Parathyroid adenoma (tissue), 2 donors: Measurements from ENCODE around the gene TIMP1.

Source experiments
- H2AFZ ChIP-seq: fragments of 300-600 bp; sonication (generic); one replicate; pipeline ENCODE4 v1.7.0; 2017; ENCODE audit warnings: antibody characterized with exemption, mild to moderate bottlenecking
- H3K27ac ChIP-seq: fragments of 300-600 bp; sonication (generic); one replicate; pipeline ENCODE4 v1.7.0; 2017
- H3K27me3 ChIP-seq: fragments of 300-600 bp; sonication (generic); one replicate; pipeline ENCODE4 v1.7.0; 2017; ENCODE audit warnings: low read length; ENCODE audit not compliant: control insufficient read depth, insufficient read depth
- H3K36me3 ChIP-seq: fragments of 300-600 bp; sonication (generic); one replicate; pipeline ENCODE4 v1.7.0; 2017; ENCODE audit warnings: low read length; ENCODE audit not compliant: control insufficient read depth, insufficient read depth
- H3K4me1 ChIP-seq: fragments of 300-600 bp; sonication (generic); one replicate; pipeline ENCODE4 v1.7.0; 2017; ENCODE audit warnings: control low read depth
- H3K4me2 ChIP-seq: fragments of 300-600 bp; sonication (generic); one replicate; pipeline ENCODE4 v1.7.0; 2017; ENCODE audit warnings: low read length
- H3K4me3 ChIP-seq: fragments of 300-600 bp; sonication (generic); one replicate; pipeline ENCODE4 v1.7.0; 2017; ENCODE audit warnings: low read depth, low read length
- H3K79me2 ChIP-seq: fragments of 300-600 bp; sonication (generic); one replicate; pipeline ENCODE4 v1.7.0; 2017; ENCODE audit warnings: control low read depth
- H3K9ac ChIP-seq: fragments of 300-600 bp; sonication (generic); one replicate; pipeline ENCODE4 v1.7.0; 2017; ENCODE audit warnings: mild to moderate bottlenecking
- H3K9me3 ChIP-seq: fragments of 300-600 bp; sonication (generic); one replicate; pipeline ENCODE4 v1.7.0; 2017; ENCODE audit warnings: low read length; ENCODE audit not compliant: control insufficient read depth
- TF ChIP-seq, protein P1 (sequence below): fragments of 300-600 bp; sonication (generic); IDR thresholded peaks from one replicate; pipeline ENCODE4 v1.7.0; 2017; ENCODE audit warnings: antibody characterized with exemption, mild to moderate bottlenecking
- donor health status: primary hyperparathyroidism.

Gene TIMP1

DNA sequence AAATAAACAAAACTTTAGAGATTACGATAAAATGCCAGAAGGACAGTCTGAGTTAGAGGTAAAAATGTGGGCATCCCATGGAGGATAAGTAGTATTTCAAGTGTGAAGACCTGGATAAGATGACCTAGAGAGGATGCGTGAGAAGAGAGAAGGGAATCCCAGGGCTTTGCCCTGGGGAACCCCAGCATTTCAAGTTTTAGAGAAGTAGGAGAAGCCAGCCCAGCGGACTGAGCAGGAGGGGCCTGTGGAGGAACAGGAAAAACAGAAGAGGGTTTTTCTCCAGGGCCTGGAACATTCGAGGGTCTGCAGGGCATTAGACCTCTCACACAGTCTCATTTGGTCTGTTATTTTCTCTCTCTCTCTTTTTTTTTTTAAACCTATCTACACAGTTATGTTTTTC, 50.4 kb downstream of the TIMP1 start:
- no peaks in the 10 kb centered on the region for H3K27me3 ChIP-seq
- no peak overlapping the region for H3K9ac ChIP-seq
- H3K4me1 ChIP-seq: no peaks in the 10 kb centered on the region
- TF ChIP-seq, protein P1, sequence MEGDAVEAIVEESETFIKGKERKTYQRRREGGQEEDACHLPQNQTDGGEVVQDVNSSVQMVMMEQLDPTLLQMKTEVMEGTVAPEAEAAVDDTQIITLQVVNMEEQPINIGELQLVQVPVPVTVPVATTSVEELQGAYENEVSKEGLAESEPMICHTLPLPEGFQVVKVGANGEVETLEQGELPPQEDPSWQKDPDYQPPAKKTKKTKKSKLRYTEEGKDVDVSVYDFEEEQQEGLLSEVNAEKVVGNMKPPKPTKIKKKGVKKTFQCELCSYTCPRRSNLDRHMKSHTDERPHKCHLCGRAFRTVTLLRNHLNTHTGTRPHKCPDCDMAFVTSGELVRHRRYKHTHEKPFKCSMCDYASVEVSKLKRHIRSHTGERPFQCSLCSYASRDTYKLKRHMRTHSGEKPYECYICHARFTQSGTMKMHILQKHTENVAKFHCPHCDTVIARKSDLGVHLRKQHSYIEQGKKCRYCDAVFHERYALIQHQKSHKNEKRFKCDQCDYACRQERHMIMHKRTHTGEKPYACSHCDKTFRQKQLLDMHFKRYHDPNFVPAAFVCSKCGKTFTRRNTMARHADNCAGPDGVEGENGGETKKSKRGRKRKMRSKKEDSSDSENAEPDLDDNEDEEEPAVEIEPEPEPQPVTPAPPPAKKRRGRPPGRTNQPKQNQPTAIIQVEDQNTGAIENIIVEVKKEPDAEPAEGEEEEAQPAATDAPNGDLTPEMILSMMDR: no peak
- H3K79me2 ChIP-seq: no peaks in the 10 kb centered on the region
- H3K36me3 ChIP-seq: no peaks in the 10 kb centered on the region
- H3K4me3 ChIP-seq: no peak overlapping the region
- no peaks in the 10 kb centered on the region for H3K9me3 ChIP-seq
- no peak overlapping the region for H2AFZ ChIP-seq
- no peak overlapping the region for H3K4me2 ChIP-seq
- H3K27ac ChIP-seq: no peak overlapping the region

DNA sequence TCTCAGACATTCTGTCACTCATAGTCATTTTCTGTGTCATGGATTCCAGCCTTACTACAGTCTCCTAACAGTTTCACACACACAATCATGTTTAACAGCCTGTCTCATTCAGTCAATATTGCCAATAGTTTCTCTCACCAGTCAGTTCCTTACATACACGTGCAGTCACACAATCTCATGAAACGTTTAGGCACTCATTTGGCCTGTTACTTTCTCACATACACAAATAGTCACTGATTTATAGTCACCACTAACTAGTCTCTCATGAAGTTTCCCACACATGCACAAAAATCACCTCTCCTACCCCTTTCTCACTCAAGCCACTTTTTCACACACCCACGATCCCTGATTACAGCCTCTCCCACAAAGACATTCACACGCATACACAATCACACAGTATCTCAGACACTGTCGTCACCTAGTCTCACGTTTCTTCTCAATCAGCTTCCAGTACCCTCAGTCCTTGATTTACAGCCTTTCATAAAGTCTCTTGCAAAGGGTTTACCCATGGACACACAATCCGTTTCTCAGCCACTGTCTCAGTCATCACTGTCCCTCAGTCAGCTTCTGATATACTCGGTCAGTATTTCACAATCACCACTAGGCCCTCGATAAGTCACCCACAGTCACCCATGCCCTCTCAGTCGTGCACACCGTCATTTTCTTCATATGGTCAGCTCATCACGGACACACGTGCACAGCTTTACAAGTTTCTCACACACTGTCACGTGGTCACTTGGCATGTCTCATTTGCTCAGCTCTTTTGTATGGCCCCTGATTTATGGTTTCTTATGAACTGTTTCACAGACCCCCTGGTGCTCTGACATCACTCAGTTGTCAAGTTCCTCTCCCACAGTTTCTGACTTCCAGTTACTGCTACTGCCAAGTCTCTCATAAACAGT, 51.7 kb downstream of the TIMP1 start:
- no peak overlapping the region for H2AFZ ChIP-seq
- no peaks in the 10 kb centered on the region for H3K9me3 ChIP-seq
- no peak overlapping the region for H3K27ac ChIP-seq
- TF ChIP-seq, protein P1: no peak
- no peaks in the 10 kb centered on the region for H3K36me3 ChIP-seq
- no peak overlapping the region for H3K4me2 ChIP-seq
- no peaks in the 10 kb centered on the region for H3K79me2 ChIP-seq
- no peaks in the 10 kb centered on the region for H3K27me3 ChIP-seq
- H3K4me1 ChIP-seq: no peaks in the 10 kb centered on the region
- no peak overlapping the region for H3K4me3 ChIP-seq
- H3K9ac ChIP-seq: no peak overlapping the region

DNA sequence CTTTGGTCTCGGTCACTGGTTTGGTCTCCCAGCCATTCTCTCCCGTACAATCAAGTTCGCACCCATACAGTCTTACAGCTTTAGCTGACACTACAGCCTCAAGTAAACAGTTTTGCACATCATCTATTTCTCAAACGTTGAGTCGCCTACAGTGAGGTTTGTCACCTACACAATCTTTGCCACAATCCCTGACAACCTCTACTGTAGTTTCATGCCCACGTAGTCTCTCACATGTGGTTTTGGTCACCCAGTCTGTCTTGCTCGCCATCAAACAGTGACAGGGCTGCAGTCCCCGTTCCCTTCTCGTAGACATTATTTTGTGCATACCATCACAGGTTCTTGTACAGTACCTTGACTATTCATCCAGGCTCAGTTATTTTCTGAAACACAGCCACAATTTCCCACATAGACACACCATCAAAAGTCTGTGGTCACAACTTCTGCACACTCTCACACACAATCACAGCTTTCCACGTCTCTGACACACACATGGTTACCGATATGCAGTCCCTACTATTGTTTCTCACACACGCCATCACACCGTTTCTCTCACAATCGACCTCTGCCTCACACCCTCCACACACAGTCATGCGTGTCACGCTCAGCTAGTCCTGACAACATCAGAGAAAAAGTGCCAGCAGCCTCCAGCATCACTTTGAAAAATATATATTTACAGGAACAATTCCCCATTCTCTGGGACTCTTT, 52.8 kb downstream of the TIMP1 start:
- H3K27me3 ChIP-seq: no peaks in the 10 kb centered on the region
- H3K79me2 ChIP-seq: no peaks in the 10 kb centered on the region
- H3K4me3 ChIP-seq: no peak overlapping the region
- no peak overlapping the region for H3K4me2 ChIP-seq
- H2AFZ ChIP-seq: no peak overlapping the region
- no peaks in the 10 kb centered on the region for H3K9me3 ChIP-seq
- no peaks in the 10 kb centered on the region for H3K4me1 ChIP-seq
- no peak overlapping the region for H3K9ac ChIP-seq
- H3K27ac ChIP-seq: no peak overlapping the region
- no peaks in the 10 kb centered on the region for H3K36me3 ChIP-seq
- TF ChIP-seq, protein P1: no peak
